ENCODE results near the gene PLEKHA8.

DNA sequence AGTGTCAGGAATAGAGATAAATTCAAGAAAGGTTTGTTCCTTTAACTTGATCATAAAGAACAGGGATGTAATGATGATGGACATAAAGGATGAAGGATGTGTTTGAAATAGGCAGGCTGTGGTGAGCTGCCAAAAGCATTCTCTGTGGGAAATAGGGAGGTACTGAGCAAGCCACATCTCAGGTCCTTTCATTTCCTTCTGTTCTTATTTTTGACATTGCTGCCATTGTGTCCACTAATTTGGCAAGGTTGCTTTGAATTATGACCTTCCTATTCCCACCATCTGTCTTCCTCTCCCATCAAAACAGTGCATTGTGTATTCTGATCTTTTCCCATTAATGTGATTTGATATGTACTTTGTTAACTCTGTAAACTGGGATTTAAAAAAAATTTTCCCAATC, 48.1 kb upstream of the PLEKHA8 start:
- TF ChIP-seq, protein P1, sequence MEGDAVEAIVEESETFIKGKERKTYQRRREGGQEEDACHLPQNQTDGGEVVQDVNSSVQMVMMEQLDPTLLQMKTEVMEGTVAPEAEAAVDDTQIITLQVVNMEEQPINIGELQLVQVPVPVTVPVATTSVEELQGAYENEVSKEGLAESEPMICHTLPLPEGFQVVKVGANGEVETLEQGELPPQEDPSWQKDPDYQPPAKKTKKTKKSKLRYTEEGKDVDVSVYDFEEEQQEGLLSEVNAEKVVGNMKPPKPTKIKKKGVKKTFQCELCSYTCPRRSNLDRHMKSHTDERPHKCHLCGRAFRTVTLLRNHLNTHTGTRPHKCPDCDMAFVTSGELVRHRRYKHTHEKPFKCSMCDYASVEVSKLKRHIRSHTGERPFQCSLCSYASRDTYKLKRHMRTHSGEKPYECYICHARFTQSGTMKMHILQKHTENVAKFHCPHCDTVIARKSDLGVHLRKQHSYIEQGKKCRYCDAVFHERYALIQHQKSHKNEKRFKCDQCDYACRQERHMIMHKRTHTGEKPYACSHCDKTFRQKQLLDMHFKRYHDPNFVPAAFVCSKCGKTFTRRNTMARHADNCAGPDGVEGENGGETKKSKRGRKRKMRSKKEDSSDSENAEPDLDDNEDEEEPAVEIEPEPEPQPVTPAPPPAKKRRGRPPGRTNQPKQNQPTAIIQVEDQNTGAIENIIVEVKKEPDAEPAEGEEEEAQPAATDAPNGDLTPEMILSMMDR (IDR thresholded peaks at IDR 0.05): no peak
- TF ChIP-seq POLR2A (IDR thresholded peaks at IDR 0.05): no peak

All from adrenal gland (tissue), 5 donors.